HG03025 (cell line): ENCODE data around the gene CTNND2.
"Not testable (repeated sequence)": the region's sequence is repeated elsewhere in the genome, so short reads cannot be mapped to it uniquely, and the experiment has no call there.

ENCODE experiments used
- ATAC-seq: cut with Tn5 transposase; IDR thresholded peaks from one replicate; pipeline ENCODE4 v1.9.1; 2021; ENCODE audit warnings: mild to moderate bottlenecking, moderate library complexity; ENCODE audit not compliant: unreplicated experiment, low FRiP score

CTNND2 gene

DNA sequence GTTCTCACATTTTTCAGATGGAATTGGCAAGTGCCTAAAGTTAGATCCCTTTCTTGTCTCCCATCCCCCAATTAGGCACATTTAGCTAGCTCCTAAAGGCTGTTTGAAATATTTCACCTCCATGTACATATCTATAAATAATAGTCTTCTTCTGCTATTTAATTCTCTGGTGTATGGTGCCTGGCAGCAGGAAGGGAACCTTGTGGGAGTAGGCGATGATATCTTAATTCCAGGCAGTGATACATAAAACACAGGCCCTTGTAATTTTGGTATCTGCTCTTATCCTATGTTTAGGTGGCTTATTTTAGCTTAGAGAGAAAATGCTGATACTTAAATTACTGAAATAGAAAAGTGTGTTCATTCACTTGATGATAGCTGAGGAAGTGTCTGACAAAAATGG lies 880.3 kb downstream of the CTNND2 start:
- no peak for ATAC-seq

GRCh38 chr5:11013793-11014192 lies 890.5 kb downstream of the CTNND2 start:
- no peak for ATAC-seq

DNA sequence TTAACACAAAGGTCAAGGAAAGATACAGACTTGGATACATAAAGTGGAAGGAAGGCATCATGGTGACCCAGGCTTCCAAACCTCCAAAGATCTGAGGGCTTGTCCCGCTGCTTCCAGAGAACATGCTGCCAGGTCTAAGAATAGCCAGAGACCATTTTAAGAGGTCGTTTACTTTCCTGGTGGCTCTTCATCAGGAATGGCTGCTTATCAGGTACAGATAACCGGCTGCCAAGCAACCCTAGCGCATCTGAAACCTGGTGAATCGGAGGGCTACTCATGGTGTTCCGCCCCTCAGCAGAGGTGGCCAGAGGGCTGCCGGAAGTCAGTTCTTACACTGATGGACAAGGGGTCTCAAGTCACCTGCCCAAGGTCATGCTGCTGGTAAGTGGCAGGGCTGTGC lies 892.0 kb downstream of the CTNND2 start:
- ATAC-seq: no peak

GRCh38 chr5:11010429-11011210 lies 893.6 kb downstream of the CTNND2 start:
- ATAC-seq: no peak

GRCh38 chr5:11009576-11009975 lies 894.7 kb downstream of the CTNND2 start:
- ATAC-seq: no peak

DNA sequence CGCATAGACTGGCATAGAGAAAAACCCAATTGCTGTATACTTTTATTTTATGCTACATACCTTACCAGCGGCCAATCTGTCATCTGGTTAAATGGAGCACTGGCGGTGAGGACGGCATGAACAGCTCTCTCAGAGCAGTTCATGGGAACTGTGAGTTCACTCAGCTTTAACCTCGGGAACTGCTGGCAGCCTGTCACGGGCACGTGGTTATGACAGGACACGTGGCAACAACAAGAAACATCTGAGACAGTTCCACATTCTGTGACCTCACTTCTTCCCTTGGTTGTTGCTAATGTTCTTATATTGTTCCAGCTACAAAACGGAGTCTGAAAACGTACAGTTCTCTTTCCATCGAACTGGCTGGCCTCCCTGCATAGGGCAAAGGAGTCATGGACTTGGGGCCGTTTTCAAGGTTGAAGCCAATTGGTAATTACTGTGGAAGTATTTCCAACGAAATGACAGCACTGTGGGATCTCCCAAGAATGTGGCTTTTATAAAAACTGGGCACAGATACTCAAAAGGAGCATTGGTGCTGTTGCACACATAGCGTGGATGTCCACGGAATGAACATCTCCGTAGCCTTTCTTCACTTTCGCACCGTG lies 896.9 kb downstream of the CTNND2 start:
- ATAC-seq: no peak

- not testable (repeated sequence) for ATAC-seq
Measured at GRCh38 chr5:11004523-11004922, 899.7 kb downstream of the CTNND2 start.

GRCh38 chr5:11000515-11001353 lies 903.5 kb downstream of the CTNND2 start:
- no peak for ATAC-seq

GRCh38 chr5:10999714-11000113 lies 904.5 kb downstream of the CTNND2 start:
- no peak for ATAC-seq

DNA sequence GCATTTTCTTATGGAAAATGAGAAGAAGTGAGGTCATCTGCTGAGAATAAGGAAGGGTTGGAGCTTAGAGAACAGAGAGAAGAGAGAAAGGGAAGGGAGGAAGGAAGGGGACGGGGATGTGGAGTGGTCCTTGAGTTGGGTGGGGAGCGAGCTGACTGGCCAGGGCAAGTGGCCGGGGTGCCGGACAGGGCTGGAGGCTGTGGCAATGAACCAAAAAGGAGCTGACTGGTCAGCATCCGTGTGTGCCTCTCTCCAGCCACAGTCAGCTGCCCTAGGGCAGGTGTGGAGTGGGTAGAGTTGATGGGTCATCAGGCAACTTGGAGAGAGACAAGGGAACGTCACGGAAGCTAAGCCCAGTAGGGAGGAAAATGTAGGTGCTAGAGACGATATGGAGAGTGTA lies 908.4 kb downstream of the CTNND2 start:
- no peak for ATAC-seq

- ATAC-seq: no peak
Measured at GRCh38 chr5:10994091-10994986, 909.9 kb downstream of the CTNND2 start.

- ATAC-seq: no peak
Measured at GRCh38 chr5:10990634-10991033, 913.6 kb downstream of the CTNND2 start.

DNA sequence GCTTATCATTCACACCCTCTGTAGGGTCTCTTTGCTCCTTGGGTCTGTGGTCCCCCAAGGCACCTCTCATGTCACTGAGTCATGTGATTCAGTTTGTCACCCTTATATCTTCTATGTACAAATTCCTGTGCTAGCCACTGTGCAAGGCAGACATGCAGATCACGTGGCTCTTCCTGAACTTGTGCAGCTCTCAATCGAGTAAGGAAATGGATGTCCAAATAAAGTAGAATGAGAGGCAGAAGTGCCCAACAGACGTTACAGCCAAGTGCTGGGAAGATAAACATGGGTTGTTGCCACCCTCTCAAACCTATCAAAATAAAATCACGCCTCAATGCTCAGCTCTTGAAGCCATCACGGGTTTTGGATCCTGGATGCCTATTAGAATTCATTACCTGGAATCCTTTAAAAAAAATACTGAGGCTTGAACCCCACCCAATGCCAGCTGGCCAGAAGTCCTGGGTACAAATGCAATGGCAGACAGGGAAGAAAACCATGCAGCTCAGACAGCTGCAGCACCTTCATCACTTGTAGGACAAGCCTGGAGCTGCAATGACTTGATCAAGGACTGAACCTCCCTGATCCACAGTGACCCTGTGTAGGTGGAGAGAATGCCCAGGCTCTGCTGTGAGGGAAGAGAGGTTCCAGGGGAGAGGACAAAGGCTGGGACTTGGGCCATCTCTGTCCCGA lies 914.5 kb downstream of the CTNND2 start:
- ATAC-seq: no peak

DNA sequence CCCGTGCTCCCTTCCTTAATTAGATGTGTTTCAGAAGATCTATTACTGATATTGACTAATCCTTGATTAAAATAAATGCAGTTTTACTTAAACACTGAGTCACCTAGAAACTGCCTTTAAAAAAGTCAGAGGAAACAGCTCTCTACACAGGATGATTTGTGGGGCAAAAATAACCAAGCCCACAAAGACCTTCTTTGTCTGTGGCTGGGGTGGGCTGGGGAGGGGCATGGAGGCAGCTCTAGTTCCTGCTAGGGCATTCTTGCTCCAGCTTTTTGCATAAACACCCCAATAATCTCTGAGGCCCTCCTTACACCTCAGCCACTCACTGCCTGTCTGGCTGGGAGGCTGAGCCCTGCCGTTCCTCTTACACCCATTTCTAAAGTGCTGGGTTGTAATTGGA lies 915.6 kb downstream of the CTNND2 start:
- ATAC-seq: no peak

- ATAC-seq: peak; percentile 81
Measured at GRCh38 chr5:10987925-10988504, 916.2 kb downstream of the CTNND2 start.

DNA sequence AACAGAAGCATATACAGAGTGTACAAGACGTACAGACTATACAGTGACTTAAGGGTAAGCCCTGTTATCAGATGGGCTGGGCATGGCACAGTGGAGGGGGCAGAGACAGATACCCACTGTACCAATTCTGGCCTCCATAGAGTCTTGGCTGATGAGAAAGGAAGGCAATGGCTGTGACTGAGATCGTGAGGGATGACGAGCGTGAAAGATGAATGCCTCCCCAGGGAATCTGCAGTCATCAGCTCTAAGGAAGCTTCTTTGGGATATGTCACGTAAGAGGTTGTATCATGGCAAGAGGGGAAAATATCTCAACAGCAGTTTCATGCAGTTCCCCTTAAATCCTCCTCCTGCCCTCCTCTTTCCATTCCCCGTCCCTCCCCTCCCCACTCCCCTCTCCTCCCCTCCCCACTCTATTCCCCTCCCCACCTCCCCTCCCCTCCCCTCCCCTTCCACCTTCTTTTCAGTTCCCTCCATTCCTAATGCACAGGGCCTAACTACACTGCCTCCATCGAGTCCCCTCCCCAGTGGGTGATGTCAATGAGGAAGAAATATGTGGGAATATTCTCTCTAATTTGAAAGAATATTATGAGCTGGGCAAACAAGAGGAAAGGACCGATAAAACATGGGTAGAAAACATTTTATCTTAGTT lies 916.8 kb downstream of the CTNND2 start:
- no peak for ATAC-seq

DNA sequence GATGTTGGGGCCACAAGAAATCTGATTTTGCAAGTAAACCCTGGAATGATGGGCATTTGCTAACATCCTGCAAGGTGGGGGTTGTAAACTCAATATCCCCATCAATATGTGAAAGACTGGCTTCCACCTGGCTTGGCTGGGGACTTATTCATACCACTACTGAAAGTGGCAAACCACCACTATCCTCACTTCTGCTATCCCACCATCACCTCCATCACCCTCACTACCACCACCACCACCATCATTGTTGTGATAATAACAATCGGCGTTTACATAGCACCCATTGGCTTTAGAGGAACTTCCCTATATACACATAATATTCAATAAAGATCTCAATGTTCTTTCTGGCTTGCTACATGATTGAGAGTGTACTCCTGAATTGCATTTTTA lies 918.5 kb downstream of the CTNND2 start:
- ATAC-seq: no peak

GRCh38 chr5:10985091-10985720 lies 919.0 kb downstream of the CTNND2 start:
- ATAC-seq: no peak
